Lower leg skin (tissue), 4 donors: ENCODE measurements around the gene TWSG1. TPM values are rescaled to one million over a fixed set of nuclear protein-coding genes. Genes with fewer than 3 reads are reported as not detected.
A peak's percentile ranks its signal among the peaks of the same experiment; 100 is the strongest.
"Not testable (repeated sequence)": the region's sequence is repeated elsewhere in the genome, so short reads cannot be mapped to it uniquely, and the experiment has no call there.

Experiments
- DNase-seq, 2 donors: peaks; one replicate each; pipeline ENCODE4 v3.0.0-alpha.2; 2019; ENCODE audit warnings: low spot score in 2 of 2
- H3K4me3 ChIP-seq: fragments of 200-600 bp; sonication (generic); 2 replicates; pipeline ENCODE4 v1.5.1; 2017; ENCODE audit warnings: mild to moderate bottlenecking, low read depth; ENCODE audit not compliant: poor library complexity, severe bottlenecking
- CTCF ChIP-seq, 3 donors: fragments of 450-650 bp; IDR thresholded peaks; one replicate each; pipeline ENCODE4 v1.5.1; 2016; ENCODE audit warnings: antibody characterized with exemption in 3 of 3, mild to moderate bottlenecking in 3 of 3, moderate library complexity in 2 of 3
- POLR2A ChIP-seq, 2 donors: fragments of 450-650 bp; IDR thresholded peaks; one replicate each; pipeline ENCODE4 v1.6.1; 2016 to 2017; ENCODE audit warnings: antibody characterized with exemption in 2 of 2, mild to moderate bottlenecking in 1 of 2, moderate library complexity in 1 of 2
- WGBS, 2 donors: methylation state at CpG; one replicate each; pipeline ENCODE4 v1.1.5; 2018; 5-methylcytosine and 5-hydroxymethylcytosine counted together
- intact Hi-C: fragments of 100-400 bp; cut with DNase I; formaldehyde crosslinking; loops from one replicate; pipeline ENCODE4 v1.15.0; 2023; ENCODE audit warnings: low total_unique reads
- total RNA-seq, 4 donors: library from RNA; depleted of rRNA; stranded (reverse); fragments of >200 nt; gene quantifications; one replicate each; pipeline ENCODE4 v1.1.0, GENCODE V29; 2016

TWSG1 gene
- total RNA-seq, 4 donors from 2014 or later, result 21.3 to 35.1 (median 25.3) TPM

DNA sequence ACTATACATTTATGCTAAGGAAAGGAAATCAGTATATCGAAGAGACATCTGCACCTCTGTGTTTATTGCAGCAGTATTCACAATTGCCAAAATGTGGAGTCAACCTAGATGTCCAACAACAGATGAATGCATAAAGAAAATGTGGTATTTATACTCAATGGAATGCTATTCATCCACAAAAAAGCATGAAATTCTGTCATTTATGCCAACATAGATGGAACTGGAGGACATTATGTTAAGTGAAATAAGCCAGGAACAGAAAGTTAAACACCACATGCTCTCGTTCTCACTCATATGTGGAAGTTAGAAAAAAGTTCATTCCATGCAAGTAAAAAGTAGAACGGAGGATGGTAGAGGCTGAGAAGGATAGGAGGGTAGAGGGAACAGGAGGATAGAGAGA lies 59.5 kb downstream of the TWSG1 start:
- intact Hi-C loops, result no loop called here
- 86% methylated on average over 3 of the region's 3 CpGs for WGBS, 2 donors
- no peak overlapping the region for H3K4me3 ChIP-seq

DNA sequence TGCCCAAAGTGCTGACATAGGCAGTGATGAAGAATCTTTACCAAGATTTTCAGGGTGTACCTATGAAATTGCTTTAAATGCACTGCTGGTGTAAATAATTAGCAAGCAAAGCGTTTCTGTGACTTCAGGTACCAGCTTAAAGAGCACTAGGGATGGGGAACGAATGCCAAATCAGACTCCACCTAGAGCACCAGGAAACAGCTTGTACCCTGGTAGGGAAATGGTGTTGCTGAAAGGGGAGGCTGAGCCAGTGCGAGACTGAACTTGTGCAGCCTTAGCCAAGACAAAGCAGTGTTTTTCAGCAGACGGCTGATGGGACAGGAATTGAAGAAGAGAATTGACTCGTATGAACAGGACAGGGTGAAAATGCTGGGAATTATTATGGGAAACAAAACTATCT lies 65.6 kb downstream of the TWSG1 start:
- peak in 1 of 2 donors; percentile 76 for DNase-seq
- TF ChIP-seq POLR2A (IDR thresholded peaks at IDR 0.05) (no peak), CTCF (IDR thresholded peaks at IDR 0.05) (no peak)
- WGBS, 2 donors, result 38 to 45% methylated on average over 5 of the region's 5 CpGs
- H3K4me3 ChIP-seq, result no peak overlapping the region
- intact Hi-C loops, result no loop called here

More for the DNA sequence above, 59.5 kb downstream of the TWSG1 start:
- TF ChIP-seq POLR2A (IDR thresholded peaks at IDR 0.05), result no peak
- TF ChIP-seq CTCF (IDR thresholded peaks at IDR 0.05), result no peak
- no peak for DNase-seq

DNA sequence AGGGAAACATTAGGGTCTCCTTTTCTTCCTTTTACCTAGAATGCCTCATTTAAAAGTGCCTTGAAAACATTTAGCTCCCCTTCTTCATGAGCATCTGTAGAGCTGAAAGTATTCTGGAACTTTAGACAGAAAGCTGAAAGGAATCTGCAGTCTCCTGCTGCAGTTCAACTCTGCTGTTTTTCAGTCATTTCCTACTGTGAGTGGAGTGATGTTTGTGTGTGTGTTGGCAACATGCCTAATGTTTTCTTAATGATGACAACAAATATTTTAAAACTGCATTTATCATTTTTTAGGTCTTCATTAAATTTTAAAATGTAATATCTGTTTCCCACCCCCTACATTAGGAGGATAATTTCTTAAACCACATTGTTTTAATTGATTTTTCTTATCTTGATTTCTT lies 66.6 kb downstream of the TWSG1 start:
- TF ChIP-seq POLR2A (IDR thresholded peaks at IDR 0.05) (no peak), CTCF (IDR thresholded peaks at IDR 0.05) (no peak)
- intact Hi-C loops, result no loop called here
- no peak overlapping the region for H3K4me3 ChIP-seq
- DNase-seq, result no peak

- H3K4me3 ChIP-seq, DNase-seq, intact Hi-C loops: not testable (repeated sequence)
- WGBS, 2 donors, result 96% methylated on average over 10 of the region's 10 CpGs
Observed at GRCh38 chr18:9402358-9403007, 67.9 kb downstream of the TWSG1 start.

DNA sequence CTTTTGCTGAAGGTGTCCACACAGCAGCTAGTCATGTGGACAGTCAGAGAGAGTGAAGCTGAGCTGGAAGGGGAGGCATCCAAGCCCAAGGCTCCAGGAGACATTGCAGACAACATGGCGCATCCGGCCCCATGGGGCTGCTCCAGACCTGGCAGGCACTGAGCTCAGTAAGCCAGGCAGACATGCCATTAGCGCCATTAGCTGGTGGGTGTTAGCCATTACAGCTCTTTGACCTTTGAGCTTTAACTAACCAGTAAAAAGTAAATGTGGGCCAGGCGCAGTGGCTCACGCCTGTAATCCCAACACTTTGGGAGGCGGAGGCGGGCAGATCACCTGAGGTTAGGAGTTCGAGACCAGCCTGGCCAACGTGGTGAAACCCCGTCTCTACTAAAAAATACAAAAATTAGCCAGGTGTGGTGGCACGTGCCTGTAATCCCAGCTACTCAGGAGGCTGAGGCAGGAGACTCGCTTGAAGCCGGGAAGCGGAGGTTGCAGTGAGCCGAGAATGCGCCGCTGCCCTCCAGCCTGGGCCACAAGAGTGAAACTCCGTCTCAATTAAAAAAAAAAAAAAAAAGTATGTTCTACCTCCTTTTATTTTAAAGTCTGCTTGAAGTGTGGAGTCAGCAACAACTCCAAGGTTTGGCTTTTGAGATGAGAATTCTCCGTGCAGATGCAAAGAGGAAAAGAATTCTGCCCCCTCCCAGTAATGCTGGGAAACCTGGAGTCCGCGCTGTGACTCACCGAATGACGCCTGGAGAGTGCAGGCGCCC lies 69.4 kb downstream of the TWSG1 start:
- WGBS, 2 donors, result 84 to 86% methylated on average over 24 of the region's 24 CpGs
- DNase-seq, result peak in 1 of 2 donors; percentile 68
- H3K4me3 ChIP-seq, result no peak overlapping the region
- intact Hi-C loops, result no loop called here
- no peak for TF ChIP-seq POLR2A (IDR thresholded peaks at IDR 0.05)
- TF ChIP-seq CTCF (IDR thresholded peaks at IDR 0.05), result no peak

DNA sequence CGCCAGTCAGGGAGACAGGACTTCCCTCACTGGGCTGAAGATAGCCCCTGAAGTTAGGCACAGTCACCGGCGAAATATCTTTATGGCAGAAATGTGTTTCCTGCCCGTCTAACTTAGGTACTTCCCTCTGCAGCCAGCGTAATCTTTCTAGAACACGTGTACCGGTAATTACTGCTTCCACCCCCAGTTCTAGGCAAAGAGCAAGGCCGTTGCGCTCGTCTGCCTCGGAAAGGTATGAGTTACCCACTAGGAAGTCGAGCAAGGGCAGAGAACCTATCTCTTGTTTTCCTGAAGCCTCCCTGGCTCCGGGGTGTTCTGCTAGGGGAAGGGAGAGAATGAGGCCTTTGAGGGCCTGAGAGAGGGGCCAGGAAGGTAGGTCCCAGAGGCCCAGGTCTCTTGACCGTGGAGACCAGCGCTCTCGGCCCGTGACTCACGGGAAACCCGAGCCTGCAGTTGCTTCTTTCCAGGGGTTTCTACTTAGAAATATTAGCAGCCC lies 70.0 kb downstream of the TWSG1 start:
- no peak overlapping the region for H3K4me3 ChIP-seq
- WGBS, 2 donors, result 71 to 79% methylated on average over 19 of the region's 19 CpGs
- intact Hi-C loops, result no loop called here
- TF ChIP-seq CTCF (IDR thresholded peaks at IDR 0.05) (no peak), POLR2A (IDR thresholded peaks at IDR 0.05) (no peak)
- peak in 1 of 2 donors; percentile 88 for DNase-seq
